ENCODE data around the gene CFAP97D2.
A peak's percentile ranks its signal among the peaks of the same experiment; 100 is the strongest.
"Not testable (repeated sequence)": the region's sequence is repeated elsewhere in the genome, so short reads cannot be mapped to it uniquely, and the experiment has no call there.

CFAP97D2 gene

DNA sequence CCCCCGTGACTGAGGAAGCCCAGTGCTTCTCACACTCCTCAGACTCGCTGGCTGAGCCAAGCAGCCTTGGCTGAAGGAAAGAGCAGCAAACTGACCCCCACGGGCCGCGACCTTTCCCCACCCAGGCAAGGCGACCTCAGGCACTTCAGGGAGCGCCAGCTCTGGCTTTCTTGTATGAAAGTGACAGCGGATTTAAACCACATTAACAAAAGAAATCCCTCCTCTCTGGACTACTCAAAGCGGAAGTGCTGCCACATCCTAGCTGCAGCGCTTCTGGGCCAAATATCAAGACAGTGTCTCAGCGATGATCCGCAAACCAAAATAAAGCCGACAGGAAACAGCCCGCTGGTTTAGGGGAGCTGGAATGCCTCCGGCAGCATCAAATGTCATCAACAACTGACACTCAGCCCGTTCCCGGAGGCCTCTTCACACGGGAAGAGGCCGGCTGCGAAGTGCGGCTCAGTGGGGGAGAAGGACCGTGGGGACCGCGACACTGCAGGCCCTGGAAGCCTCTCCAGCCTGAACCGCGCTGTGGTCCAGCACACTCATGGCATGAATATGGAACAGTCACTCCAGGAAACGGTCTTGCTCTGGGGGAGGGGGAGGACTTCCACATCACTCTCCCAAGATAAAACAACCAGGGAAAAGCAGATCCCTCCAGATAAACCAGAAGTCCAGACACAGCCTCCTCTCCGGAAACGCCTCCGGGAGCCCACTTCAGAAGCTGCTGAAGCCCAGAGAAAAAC, 48.0 kb upstream of the CFAP97D2 start:
- Histone ChIP-seq H3K27me3 (replicated peaks; ENCODE audit: insufficient read depth, low read length) (no peaks in the 10 kb centered on the region), H3F3A (ENCODE audit: insufficient read depth, low read length) (peaks cover 12% of the 10 kb centered on the region; the same call in 1 of the 2 replicates), H3K27ac (ENCODE audit: low read length) (peak overlapping the region; percentile 70), H3K79me2 (ENCODE audit: low read length) (peaks cover 62% of the 10 kb centered on the region), H3K9me3 (replicated peaks; ENCODE audit: insufficient read depth, low read length) (no peaks in the 10 kb centered on the region), H3K4me3 (ENCODE audit: low read length) (peak overlapping the region; percentile 91), H2AFZ (ENCODE audit: low read length) (peak overlapping the region; percentile 33; the same call in 1 of the 2 replicates), H4K20me1 (ENCODE audit: insufficient read depth, low read length) (peaks cover 7% of the 10 kb centered on the region; the same call in 1 of the 2 replicates), H3K9ac (ENCODE audit: low read length) (peak overlapping the region; percentile 92), H3K36me3 (replicated peaks; ENCODE audit: insufficient read depth, low read length) (no peaks in the 10 kb centered on the region), H3K4me2 (ENCODE audit: low read depth, low read length) (peak overlapping the region; percentile 91), H3K4me1 (ENCODE audit: low read length) (peaks cover 15% of the 10 kb centered on the region; the same call in 1 of the 2 replicates), H3K9me2 (replicated peaks; ENCODE audit: insufficient read depth, low read length) (no peaks in the 10 kb centered on the region)
- no peak for TF ChIP-seq EZH2 (optimal IDR thresholded peaks at IDR 0.05; ENCODE audit: low read depth, low read length)
- no peak for TF ChIP-seq EZH2phosphoT487 (IDR thresholded peaks at IDR 0.05; ENCODE audit: low read length)
- no peak for TF ChIP-seq CTCF (IDR thresholded peaks at IDR 0.05; ENCODE audit: low read length)
- DNase-seq: peak; percentile 78

- H3K4me1 ChIP-seq (ENCODE audit: low read length): peaks cover 15% of the 10 kb centered on the region; the same call in 1 of the 2 replicates
- DNase-seq: no peak
- H3K4me3 ChIP-seq (ENCODE audit: low read length): peak overlapping the region; percentile 91
- H3K9me2 ChIP-seq (replicated peaks; ENCODE audit: insufficient read depth, low read length): no peaks in the 10 kb centered on the region
- peaks cover 12% of the 10 kb centered on the region; the same call in 1 of the 2 replicates for H3F3A ChIP-seq (ENCODE audit: insufficient read depth, low read length)
- H3K4me2 ChIP-seq (ENCODE audit: low read depth, low read length): peak overlapping the region; percentile 91
- no peaks in the 10 kb centered on the region for H3K9me3 ChIP-seq (replicated peaks; ENCODE audit: insufficient read depth, low read length)
- H4K20me1 ChIP-seq (ENCODE audit: insufficient read depth, low read length): peaks cover 7% of the 10 kb centered on the region; the same call in 1 of the 2 replicates
- peak overlapping the region; percentile 8; the same call in 1 of the 2 replicates for H2AFZ ChIP-seq (ENCODE audit: low read length)
- peak overlapping the region; percentile 92 for H3K9ac ChIP-seq (ENCODE audit: low read length)
- peaks cover 54% of the 10 kb centered on the region for H3K79me2 ChIP-seq (ENCODE audit: low read length)
- no peak for TF ChIP-seq EZH2 (optimal IDR thresholded peaks at IDR 0.05; ENCODE audit: low read depth, low read length)
- TF ChIP-seq EZH2phosphoT487 (IDR thresholded peaks at IDR 0.05; ENCODE audit: low read length): no peak
- no peak for TF ChIP-seq CTCF (IDR thresholded peaks at IDR 0.05; ENCODE audit: low read length)
- peak overlapping the region; percentile 70 for H3K27ac ChIP-seq (ENCODE audit: low read length)
- no peaks in the 10 kb centered on the region for H3K36me3 ChIP-seq (replicated peaks; ENCODE audit: insufficient read depth, low read length)
- no peaks in the 10 kb centered on the region for H3K27me3 ChIP-seq (replicated peaks; ENCODE audit: insufficient read depth, low read length)
Observed at GRCh38 chr13:114131583-114132418, 47.3 kb upstream of the CFAP97D2 start.

GRCh38 chr13:114132419-114133121, 46.5 kb upstream of the CFAP97D2 start, which contains the start of gene RASA3:
RASA3 (minus strand) TSS chr13:114132623; CDS start chr13:114132489, 134 bp downstream.
- Histone ChIP-seq H3K79me2 (ENCODE audit: low read length) (peaks cover 47% of the 10 kb centered on the region), H2AFZ (ENCODE audit: low read length) (peak within 1 kb of the TSS; percentile 58), H3K27ac (ENCODE audit: low read length) (peak within 1 kb of the TSS; percentile 70), H3K27me3 (replicated peaks; ENCODE audit: insufficient read depth, low read length) (no peaks in the 10 kb centered on the region), H3K36me3 (replicated peaks; ENCODE audit: insufficient read depth, low read length) (no peaks in the 10 kb centered on the region), H3K4me2 (ENCODE audit: low read depth, low read length) (peak within 1 kb of the TSS; percentile 91), H3K4me3 (ENCODE audit: low read length) (peak within 1 kb of the TSS; percentile 91), H3K9ac (ENCODE audit: low read length) (peak within 1 kb of the TSS; percentile 92), H4K20me1 (ENCODE audit: insufficient read depth, low read length) (peaks cover 7% of the 10 kb centered on the region; the same call in 1 of the 2 replicates), H3K4me1 (ENCODE audit: low read length) (peaks cover 15% of the 10 kb centered on the region; the same call in 1 of the 2 replicates), H3K9me2 (replicated peaks; ENCODE audit: insufficient read depth, low read length) (no peaks in the 10 kb centered on the region), H3F3A (ENCODE audit: insufficient read depth, low read length) (peaks cover 12% of the 10 kb centered on the region; the same call in 1 of the 2 replicates), H3K9me3 (replicated peaks; ENCODE audit: insufficient read depth, low read length) (no peaks in the 10 kb centered on the region)
- no peak for TF ChIP-seq EZH2phosphoT487 (IDR thresholded peaks at IDR 0.05; ENCODE audit: low read length)
- TF ChIP-seq EZH2 (optimal IDR thresholded peaks at IDR 0.05; ENCODE audit: low read depth, low read length): no peak
- no peak for TF ChIP-seq CTCF (IDR thresholded peaks at IDR 0.05; ENCODE audit: low read length)
- peak; percentile 83 for DNase-seq

DNA sequence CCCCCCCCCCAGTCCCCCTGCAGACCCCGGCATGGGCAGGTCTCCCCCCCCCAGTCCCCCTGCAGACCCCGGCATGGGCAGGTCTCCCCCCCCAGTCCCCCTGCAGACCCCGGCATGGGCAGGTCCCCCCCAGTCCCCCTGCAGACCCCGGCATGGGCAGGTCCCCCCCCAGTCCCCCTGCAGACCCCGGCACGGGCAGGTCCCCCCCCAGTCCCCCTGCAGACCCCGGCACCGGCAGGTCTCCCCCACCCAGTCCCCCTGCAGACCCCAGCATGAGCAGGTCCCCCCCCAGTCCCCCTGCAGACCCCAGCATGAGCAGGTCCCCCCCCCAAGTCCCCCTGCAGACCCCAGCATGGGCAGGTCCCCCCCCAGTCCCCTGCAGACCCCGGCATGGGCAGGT, 45.9 kb upstream of the CFAP97D2 start:
- not testable (repeated sequence) for H3K4me3 ChIP-seq (ENCODE audit: low read length); H3K27ac ChIP-seq (ENCODE audit: low read length); H3K9me2 ChIP-seq (replicated peaks; ENCODE audit: insufficient read depth, low read length); H3K27me3 ChIP-seq (replicated peaks; ENCODE audit: insufficient read depth, low read length); H3K36me3 ChIP-seq (replicated peaks; ENCODE audit: insufficient read depth, low read length); H2AFZ ChIP-seq (ENCODE audit: low read length); H4K20me1 ChIP-seq (ENCODE audit: insufficient read depth, low read length); H3K9ac ChIP-seq (ENCODE audit: low read length); H3K9me3 ChIP-seq (replicated peaks; ENCODE audit: insufficient read depth, low read length); H3K4me2 ChIP-seq (ENCODE audit: low read depth, low read length); DNase-seq
- peaks cover 12% of the 10 kb centered on the region; the same call in 1 of the 2 replicates for H3F3A ChIP-seq (ENCODE audit: insufficient read depth, low read length)
- peaks cover 41% of the 10 kb centered on the region for H3K79me2 ChIP-seq (ENCODE audit: low read length)
- peaks cover 15% of the 10 kb centered on the region; the same call in 1 of the 2 replicates for H3K4me1 ChIP-seq (ENCODE audit: low read length)
